ENCODE results near the gene TSPAN32.

TSPAN32 gene

DNA sequence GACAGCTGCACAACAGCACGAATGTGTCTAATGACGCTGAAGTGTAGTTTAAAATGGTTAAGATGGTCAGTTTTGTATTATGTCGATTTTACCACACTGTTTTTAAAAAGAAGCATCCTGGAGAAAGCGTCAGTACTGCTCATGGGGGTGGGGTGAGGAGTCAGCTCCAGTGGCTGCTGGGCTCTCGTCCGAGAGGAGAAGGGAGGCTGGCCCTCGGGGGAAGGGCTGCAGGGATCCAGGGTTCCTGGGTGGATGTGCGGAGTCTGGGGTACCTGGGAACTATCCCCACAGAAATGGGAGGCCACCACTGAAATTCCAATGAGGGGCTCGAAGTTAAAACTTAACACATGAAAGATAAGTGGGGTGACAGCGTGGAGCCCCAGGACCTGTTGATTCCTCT lies 12.0 kb upstream of the TSPAN32 start:
- no peak for DNase-seq

DNA sequence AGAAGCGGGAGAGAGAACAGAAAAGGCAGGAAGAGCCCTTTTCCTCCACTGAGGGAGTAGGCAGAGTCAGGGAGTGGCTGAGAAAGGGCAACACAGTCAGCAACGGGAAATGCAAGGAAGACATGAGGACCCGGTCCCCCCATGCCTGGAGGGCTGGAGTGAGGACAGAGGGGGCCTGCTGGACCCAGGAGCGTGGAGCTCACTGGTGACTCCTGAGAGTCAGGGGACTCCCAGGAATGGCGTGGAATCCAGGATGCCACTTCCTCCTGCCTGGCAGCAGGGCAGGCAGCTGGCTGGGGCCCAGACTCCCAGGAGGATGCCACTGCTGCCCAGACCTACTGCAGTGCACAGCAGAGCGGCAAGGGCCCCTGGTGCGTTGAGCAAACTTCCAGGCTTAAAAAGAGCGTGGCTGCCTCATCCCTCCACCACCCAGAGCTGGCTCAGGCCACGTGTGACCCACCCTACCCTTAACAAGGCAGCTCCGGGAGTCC lies 11.4 kb upstream of the TSPAN32 start:
- DNase-seq, result no peak

DNA sequence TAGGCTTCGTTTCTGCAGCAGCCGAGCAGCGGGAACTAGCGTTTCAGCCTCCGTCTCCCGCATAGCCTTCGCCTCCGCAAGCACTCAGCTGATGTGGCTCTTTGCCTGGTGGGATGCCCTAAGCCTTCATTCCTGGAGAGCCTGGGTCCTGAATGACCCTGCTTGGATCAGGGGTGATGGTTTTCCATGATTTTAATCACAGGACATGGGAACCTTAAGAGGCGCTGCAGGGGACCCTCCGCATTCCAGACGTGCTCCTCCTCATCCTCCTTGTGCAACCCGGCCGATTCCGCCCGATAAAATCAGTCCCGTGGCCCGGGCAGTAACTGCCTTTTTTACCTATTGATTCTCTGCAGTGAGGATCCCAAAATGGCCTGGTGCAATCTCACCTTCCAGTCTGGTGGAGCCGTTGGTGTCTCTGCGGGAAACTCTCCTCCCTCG lies 8.3 kb upstream of the TSPAN32 start:
- no peak for DNase-seq

DNA sequence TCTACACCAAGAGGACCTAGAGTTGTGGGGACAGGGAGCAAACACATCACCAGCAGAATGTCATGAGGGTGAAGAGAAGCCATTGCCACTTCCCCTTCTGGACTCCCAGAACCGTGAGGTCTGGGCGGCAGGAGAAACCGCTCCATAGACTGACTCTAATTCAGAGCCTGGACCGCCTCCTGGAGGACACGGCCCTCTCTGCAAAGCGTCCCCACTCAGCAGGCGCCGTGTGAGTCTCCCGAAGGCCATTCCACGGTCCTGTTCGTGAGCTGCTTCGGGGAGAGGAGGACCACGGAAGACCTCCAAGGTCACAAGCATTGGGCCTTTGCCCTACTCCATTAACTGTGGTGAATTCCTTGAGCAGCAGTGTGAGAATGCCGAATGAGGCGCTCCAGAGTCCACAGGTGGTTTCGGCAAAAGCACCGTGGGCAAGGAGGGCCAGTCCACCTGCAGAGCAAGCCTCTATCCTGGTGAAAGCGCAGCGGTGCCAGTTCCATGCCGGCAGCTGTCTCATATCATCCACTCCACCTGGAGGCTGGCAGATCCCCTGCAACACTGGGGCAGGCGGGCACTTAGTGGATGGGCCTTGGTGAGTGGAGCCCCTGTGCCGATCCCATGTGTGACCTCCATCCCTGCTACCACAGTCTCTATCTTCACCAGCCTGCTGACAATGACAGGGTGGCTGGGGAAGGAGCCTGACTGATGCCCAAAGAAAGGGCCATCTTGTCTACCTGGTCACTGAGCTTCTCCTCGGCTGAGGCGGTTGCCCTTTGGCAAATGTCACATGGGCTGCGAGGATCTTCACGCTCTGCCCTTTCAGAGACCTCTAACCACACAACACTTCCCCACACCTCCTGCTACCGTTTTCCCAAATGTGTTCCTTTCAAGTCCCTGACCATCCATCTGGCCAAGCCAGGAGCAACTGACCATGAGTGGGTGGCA lies 7.6 kb upstream of the TSPAN32 start:
- DNase-seq, result no peak

DNA sequence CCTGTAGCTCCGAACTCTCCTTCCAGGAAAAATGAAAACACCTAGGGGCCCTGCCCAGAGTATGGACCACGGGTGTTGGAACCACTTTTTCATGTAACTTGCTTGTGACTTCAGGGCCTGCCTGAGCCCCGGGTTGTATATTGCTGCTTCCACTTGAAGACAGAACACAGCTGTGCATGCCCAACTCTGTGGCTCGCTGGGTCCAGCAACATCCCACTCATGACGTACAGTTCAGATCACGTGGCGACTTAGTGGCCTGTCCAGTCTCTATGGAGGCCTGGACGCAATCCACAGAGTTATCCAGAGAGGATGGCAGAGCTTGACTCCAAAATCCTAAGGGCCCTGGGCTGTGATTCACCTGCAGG lies 6.9 kb upstream of the TSPAN32 start:
- DNase-seq, result no peak

DNA sequence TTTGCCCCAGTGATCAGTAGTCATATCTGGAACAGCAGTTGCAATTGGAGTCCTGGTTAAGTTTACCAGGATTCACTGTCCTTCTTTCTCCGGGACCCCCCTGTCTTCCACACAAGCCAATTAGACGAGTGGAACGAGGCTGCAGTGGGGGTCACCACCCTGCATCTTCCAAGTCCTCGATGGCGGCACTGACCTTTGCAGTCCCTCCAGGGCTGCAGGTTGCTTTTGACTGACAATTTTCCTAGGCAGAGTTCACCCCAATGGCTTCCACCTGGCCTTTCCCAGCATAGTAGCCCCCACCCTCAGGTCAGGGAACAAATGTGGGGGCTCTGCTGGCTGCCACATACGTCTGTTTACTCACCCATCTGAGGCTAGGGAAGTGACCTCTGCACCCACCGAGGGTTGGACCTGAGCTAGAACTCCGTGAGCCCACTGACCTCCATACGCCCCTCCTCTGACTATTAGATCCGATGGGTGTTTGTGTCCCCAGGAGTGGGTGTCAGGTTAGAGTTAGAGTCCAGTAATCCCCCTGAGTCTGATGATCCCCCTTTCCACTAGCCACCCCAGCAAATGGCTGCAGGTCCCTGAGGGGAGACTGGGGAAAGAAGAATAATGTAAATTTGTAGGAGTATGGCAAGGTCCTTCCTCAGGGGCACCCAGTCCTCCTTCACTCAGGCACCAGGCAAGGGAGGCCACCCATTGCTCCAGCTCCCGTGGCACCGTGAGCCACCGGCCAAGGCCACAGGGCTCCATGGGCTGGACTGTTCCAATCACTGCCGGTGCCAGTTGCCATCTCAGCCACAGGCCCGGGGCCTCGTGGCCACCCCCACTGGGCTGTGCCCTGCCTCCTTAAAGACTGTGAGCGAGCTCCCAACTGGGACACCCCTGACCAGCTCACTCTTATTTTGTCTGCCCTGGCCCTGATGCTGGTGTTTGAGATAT lies 5.6 kb upstream of the TSPAN32 start:
- no peak for DNase-seq

DNA sequence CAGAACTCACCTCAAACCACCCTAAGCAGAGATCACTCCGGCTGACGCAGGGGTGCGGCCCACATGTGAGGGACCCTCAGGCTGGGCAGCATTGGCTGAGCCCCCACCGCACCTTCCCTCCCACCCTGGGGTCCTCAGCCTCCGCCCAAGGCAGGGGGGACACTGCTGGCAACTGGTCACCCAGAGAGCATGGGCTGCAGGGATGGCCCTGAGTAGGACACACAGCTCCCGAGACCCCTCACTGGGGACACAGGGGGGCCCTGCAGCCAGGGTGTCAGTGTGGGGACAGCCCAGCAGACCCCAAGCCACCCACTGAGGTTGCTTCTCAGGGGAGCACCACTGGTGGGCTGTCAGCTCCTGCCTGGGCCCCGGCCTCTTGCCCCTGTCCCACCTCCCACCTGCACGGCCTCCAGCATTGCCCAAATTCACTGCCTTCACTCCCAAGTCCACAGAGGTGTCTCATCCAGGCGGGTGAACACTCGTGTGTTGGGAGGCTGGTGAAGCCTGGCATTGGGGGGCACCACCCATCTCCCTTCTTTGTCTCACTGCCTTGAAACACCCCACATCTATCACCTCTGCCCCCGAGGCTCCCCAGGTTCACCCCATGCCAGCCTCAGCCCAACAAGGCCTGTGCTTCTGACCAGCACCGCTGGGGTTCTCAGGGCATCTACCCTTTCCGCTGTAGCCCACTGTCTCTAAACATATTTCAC lies 4.7 kb upstream of the TSPAN32 start:
- DNase-seq, result no peak

DNA sequence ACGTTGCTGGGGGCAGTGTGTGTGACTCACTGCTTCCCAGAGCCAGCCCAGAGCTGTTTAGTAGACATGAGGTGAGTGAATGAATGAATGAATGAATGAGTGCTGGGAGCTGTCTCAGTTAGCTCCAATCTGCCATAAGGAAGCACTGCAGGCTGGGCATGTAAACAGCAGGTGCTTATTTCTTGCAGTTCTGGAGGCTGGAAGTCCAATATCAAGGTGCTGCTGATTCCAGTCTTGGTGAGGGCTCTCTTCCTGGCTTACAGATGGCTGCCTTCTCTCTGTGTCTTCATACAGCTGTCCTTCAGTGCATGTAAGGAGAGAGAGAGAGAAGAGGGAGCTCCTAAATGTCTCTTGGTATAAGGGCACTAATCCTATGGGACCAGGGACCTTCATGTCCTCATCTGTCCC lies 4.2 kb upstream of the TSPAN32 start:
- DNase-seq, result no peak

DNA sequence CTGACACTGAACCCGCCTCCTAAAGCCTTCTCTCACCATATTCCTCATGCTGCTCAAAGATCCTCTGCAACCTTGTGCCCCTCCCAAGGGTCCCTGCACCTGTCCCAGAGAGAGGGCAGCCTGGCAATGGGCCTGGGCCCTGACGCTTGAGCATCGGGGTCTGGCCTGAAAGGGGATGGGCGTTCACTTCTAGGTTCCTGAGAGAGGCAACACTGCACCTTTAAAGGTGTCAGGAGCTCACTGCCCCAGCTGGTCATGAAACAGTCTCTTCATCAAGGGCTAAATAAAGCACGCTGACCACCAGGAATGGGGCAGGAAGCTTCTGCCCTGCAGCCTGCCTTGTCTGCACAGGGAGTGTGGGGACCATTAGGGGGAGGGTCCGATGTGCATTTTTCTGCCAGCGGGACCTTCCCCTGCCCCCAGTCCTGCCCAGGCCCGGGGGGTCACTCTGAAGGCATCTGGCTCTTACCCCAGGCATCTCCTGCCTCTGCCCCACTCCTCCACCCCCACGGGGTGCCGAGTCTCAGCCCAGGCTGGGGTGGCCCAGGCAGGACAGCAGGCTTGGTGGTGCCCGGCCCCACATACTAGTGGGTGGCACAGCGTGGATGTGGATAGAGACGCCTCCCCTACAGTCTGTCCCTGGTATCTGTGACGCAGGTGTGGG lies 3.5 kb upstream of the TSPAN32 start:
- DNase-seq, result no peak

DNA sequence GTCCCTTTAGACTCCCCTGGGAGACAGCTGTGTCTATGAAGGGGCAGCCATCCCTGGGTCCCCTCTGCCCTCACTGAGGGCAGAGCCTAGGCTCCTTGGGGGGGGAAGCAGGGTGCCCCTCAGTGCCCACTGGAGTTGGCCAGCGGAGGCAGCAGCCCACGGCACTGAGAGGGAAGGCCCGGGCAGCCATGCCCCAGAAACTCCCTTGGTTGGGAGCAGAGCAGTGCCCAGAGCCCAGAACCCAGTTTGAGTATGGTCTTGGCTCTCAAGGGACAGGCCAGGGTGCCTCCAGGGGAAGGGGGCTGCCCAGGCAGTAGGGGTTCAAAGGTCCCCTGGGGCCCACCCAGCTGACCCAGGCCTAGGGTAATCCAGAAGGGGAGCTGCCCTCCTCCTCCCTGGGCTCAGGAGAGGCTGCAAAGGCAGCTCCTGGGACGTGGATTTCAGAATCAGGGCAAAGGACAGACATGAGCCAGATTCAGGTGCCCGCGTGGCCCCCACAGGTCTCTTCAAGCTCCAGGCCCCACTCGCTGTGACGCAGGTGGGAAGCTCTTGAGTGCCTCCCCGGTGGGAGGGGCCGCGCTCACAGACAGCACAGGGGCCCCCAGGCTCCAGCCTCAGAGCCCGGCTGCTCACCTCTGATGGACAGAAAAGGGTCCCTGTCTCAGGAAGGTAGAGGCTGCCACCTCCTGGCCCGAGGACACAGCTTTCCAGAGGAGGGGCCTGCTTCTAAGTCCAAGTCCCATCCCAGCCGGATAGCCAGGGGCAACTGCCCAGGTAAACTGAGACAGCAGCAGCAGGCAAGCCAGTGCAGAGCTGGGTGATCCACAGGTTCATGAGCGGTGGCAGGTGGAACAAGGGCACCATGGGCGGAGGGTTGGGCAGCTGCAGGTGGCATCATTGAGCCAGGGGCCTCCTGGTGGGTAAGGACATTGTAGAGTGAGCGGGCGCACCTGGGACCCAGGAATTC lies 2.7 kb upstream of the TSPAN32 start:
- no peak for DNase-seq

DNA sequence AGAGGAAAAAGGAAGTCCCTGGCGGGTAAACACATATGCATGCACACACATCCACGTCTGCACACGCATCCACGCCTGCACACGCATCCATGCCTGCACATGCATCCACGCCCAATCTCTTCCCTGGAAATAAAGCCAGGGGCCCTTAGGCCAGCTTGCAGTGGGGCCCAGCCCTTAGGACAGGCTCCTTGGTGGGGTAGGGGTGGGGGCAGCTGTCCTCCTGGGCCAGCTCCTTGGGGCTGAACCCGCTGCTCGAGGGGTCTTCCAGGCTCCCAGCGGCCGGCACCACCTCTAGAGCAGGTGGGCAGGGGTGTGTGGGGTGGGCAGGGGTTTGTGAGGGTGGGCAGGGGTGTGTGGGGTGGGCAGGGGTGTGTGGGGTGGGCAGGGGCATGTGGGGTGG lies 2.0 kb upstream of the TSPAN32 start:
- no peak for DNase-seq

DNA sequence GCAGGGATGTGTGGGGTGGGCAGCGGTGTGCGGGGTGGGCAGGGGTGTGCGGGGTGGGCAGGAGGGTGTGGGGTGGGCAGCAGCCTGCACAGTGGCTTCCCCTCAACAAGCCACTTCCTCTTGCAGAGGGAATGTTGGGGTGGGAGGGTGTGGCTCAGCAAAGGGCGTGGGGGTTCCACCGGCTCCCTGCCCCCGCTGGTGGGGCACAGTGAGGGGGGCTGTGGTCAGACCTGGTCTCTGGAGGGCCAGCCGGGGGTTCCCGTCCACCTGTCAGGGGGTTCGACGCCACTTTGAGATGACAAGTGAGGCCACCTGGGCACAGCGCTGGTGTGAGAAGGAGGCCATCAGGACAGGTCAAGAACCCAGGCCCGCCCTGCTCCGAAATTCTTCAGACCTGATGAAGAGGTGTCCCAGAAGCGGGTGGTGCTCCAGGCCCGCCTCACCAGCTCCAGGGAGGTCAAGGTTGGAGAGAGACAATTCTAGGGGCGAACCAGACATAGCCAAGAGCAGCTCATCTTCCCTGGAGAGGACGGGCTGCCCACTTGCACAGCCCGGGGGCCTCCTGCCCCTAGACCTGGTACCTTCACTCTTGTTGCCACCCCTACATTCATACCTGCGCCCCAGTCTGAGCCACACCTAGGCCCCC lies 1.4 kb upstream of the TSPAN32 start:
- no peak for DNase-seq

DNA sequence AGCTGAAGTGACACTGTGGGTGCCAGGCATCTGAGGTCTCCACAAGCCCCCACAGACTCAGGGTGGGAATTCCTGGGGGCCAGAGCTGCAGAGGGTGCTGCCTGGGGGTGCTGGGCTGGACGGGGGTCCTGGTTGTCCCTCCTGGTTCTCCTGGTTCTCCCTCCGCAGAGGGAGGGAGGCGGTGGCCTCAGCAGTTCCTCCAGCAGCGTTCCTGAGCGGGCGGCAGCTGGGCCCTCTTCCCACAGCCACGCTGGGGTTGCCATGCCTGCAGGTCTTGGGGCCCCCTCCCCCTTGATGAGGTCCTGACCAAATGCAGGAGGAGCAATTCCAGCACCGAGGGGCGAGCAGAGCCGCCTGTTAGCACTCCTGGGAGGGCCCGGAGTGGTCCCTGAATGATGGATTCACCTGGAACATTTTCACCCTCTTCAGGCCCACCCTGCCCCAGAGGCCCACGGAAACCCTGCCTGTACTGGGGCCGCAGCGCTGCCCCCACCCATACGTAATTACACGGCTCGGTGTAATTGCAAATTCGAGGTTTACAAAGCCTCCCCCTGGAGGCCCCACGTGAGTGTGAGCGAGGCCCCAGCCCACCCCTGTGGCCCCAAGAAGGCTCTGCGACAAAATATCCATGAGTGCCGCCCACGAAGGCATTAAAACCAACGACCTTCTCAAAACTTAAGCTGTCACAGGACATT lies 730 bp upstream of the TSPAN32 start:
- no peak for DNase-seq

DNA sequence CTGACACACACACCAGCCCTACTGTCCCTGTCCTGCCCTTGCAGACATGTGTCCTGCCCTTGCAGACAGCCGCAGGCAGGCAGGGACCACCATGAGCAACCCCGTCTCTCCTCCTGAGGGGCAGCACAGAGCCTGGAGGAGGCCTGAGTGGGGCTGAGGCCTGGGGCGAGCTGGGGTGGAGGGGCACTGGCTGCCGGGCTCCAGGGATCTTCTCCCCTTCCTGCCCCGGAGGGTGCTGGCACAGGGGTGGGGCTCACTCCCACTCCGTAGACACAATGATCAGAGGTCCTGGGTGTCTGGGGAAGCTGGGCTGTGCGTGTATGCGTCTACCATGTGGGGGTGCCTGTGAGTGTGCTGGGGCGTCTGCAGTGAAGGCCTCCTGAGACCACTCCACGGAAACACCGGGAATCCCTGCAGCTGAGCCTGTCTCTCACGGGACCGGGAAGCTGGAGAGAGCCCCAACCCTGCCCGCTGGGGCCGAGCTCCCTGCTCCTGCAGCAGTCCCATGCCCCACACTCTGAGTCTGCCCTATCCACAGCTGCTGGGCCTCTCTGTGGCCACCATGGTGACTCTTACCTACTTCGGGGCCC lies 588 bp downstream of the TSPAN32 start:
- DNase-seq, result no peak

DNA sequence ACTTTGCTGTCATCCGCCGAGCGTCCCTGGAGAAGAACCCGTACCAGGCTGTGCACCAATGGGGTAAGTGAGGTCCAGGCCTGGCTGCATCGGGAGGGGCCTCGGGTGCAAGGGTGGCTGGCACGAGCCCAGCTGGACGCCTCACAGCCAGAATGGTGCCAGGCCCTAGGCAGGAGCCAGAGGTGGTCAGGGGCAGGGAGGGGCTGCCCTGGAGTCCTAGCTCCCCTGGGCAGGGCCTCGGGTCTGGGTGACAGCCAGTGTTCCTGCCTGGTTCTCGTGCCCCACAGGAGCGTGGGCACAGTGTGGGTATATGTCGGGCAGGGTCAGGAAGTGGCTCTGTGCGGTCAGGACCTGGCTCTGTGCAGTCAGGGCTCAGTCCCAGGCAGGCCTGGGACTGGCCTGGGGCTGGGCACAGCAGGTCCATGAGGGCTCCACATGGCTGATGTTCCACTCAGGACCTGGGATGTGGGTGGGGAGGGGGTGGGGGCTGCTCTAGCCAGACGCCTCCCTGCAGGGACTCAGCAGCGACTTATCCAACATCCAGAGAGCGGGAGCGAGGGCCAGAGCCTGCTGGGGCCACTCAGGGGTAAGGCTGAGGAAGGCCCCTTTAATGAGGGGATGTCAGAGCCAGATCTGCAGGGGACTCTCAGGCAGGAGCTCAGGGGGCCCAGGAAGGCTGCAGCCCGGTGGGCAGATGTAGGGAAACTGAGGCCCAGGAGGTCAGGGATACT lies 1.2 kb downstream of the TSPAN32 start:
- DNase-seq, result no peak

DNA sequence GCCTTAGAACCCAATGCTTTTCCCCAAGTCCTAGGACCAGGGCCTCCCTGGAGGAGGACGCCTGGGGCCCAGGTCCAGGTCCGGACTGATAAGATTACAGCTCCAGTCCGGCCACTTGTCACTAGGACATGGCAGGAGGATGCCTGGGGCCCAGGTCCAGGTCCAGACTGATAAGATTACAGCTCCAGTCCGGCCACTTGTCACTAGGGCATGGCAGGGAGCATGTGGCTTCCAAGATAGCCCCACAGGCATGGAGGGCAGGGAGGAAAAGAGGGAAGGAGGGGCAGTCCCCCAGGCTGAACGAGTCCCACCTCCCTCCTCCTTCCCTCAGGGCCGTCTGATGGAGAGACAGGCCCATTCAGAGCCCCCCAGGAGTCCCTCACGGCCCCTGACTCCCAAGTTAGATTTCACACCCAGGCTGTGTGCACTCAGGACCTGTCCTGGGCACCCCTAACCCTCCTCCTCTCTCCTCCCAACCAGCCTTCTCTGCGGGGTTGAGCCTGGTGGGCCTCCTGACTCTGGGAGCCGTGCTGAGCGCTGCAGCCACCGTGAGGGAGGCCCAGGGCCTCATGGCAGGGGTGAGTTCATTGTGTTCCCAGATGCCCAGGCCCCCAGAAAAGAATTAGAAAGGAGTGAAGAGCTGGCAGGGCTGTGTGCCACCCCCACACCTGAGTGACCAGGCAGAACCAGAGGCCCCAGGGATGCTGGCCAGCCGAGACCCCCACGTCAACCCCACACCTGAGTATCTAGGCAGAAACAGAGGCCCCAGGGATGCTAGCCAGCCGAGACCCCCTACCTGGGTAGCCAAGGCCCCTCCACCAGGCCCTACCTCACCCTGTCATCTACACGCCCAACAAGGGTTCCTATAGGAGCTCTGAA lies 2.1 kb downstream of the TSPAN32 start:
- no peak for DNase-seq

DNA sequence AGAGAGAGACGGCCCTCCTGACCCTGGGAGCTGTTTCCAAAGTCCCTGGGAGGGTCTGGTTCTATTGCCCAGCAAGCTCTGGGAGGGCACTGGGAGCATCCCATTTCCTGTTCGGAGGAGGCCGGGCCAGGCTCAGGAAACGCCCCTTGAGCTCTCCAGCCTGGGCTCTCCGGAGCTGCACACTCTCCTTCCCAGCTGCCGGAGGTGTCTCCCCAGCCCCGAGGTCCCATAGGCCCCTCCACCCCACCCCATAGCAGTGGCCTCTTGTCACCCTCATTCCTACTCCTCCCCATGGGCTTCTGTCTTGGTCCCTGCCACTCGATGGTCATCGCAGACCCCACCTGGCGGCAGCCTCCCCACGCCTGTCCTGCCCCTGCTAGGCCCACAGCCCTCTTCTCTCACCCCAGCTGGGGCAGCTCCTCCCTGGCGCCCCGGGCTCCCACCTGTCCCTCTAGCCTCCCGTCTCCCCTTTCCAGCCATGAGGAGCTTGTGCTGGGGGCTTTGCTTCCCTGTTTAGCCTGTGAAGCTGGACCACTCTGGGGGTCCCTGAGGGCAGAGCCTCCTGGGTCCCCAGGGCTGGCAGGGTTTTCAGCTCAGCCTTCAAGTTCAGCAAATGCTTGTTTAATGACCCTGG lies 2.8 kb downstream of the TSPAN32 start:
- DNase-seq, result no peak
